CD4-positive, alpha-beta T cell treated with Interleukin-2 at 100 ng/mL for 4 hours (primary cell): ENCODE results near the gene RPS6KA2.

ENCODE experiments used
- DNase-seq: peaks from one replicate; pipeline ENCODE4 v3.0.0-alpha.2; 2020; ENCODE audit warnings: low spot score

Gene RPS6KA2

DNA sequence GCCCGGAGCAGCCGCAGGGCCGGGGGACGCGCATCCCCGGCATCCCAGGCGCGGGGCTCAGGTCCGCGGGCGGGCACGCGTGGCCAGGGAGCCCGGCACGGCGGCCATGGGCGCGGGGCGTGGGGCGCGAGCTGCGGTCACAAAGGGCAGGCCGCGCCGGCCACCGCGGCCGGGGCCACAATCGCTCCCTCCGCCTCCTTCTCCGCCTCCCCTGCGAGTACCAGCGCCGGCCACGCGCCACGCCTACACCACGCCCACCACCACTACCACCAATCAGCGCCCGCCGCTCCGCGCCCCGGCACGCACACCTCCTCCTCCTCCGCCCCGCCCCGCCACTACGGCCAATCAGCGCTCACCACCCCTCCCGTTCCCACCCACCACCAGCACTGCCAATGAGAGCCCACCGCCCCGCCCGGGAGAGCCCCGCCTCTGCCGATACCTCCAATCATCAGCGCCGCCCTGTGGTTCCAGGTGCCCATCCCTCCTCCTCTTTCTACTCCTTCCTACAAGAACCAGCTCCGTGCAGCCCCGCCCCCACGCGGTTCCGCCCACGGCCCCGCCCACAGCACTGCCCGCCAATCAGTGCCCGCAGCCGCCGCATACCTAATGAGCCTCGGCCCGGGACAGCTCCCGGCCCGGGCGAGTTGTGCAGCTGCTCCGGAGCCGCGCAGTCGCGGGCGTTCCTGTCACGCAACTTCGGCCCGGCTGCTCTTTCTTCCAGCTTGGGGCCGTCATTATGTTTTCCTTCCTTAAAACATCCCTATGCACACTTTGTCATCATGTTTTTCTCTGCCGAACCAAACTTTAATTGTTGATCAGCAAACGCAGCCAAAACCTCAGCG lies at the start of gene RPS6KA2:
Gene RPS6KA2 (minus strand): TSS at position 219 of the 842 bp plus-strand sequence. CDS start 232 bp downstream, outside the sequence.
- DNase-seq, result peak; percentile 100

DNA sequence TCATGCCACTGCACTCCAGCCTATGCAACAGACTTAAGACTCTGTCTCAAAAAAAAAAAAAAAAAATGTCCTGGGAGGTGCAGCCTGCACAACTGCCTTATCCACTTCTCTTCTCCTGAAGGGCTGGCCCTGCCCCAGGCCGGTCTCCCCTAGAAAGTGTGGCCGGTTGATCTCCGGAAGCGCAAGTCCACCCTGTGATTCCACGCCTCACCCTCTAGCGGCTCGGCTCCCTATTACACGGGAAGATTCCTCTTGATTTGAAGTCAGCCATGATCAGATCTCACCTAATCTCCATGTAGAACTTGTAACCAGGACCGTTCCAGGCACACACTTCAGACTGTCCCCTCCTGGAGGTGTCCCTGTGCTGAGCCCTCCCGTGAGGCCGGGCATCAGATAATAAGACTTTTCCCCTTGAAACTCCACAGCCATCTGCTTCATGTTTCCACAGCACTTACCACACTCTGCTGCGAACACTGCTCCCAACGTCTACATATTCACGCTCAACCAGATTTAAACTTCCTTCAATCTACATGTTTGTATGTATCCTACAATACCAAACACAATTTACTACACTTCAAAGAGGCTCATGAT lies 49.3 kb upstream of the RPS6KA2 start:
- DNase-seq, result no peak

DNA sequence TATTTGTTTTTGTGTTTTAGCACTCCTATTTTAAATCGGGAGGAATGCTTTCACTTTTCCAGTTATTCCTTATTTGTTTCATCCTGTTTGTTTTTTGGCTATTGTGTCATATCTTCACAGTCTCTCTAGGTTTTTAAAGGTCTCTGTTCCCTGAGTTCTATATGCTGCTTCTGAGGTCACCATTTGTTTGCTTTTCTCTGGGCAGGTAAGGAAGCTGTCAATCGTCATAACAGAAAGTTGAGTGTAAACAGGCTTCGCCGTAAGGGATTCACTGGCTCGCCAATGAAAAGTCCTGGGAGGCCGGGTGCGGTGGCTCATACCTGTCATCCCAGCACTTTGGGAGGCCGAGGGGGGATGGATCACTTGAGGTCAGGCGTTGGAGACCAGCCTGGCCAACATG lies 48.7 kb upstream of the RPS6KA2 start:
- DNase-seq, result no peak

DNA sequence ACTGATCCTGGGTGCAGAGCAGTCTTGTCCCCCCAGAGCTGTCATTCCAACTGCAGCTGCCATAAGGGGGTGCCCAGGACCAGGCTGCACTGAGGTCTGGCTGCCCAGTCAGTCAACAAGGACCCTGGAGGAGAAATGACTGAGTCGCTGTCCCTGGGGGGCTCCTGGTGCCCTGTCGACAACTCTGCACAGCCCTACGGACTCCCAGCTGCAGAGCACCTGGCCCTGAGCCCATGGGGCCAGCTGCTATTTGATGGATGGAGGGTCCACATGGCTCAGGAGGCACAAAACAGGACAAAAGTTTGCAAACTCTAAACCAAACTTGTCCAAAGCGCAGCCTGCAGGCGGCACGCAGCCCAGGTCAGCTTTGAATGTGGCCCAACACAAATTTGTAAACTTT lies 46.3 kb upstream of the RPS6KA2 start:
- no peak for DNase-seq

DNA sequence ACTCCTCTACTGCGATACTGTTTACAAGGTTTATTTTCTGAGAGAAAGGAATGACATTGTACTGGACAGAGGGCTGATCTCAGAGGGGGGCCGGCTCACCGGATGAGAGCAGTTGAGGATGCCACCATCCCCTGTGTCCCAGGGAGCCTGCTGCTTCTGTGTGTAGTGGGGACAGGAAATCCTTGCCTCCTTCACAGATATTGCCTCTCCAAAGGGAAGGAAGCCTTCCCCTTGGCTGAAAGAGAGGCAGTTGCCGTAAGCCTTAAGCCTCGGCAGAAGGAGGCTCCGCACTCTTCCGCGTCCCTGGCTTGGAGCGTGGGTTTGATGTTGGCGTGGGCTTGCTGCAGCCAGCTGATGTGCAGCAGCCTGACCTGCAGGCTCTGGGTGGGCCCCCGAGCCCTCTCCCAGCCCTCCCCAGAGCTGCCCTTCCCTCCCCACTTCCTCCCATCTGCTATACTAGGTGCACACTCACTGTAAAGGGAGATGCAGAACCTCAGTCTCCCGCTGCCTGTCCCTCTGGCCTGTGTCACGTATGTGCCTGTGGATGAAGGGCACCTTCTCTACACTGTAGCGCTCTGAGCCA lies 45.7 kb upstream of the RPS6KA2 start:
- DNase-seq, result no peak

DNA sequence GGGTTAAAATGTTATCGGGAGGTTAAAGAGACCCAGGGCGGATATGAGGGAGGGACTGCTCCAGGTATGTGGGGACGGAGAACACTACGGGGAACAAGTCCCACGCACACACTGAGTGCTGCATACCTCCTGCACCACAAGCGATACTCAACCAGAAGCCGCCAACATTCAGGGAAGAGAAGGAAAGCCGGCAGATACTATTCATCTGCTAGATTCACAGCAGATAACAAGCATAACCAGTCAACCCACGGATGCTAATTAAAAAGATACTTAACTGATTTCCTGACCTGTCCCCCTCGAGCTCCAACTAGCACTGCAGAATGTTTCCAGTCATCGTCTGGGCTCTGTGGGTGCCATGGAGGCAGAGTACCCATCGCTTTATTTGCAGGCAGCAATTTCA lies 45.1 kb upstream of the RPS6KA2 start:
- DNase-seq, result no peak

DNA sequence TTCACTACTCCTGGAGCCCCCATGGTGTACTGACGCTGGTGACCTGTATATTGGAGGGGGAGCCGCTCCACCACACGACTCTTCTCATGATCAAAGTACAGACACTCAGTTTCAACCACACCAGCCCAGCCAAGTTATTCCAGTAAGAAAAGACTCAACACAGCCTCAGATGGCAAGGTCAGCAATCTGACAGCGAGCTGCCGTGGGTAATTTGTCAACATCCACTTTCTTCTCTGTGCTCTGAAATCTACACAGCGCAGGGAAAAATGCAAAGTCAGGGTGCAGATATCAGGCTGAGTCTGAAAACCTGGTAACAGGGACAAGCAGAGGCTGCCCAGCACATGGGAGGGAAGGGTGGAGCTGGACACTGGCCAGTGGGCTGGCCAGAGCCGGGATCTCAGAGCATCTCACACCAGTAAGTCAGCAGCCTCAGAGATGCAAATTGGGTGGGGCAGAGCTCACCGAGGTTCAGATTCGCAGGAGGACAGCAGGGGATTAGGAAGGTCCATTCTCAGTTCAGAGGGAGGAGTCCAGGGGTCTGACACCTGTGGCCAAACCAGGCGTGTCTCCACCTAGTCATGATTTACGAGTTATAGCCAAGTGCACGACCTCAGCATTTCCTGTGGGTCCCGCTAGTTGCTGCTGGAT lies 44.5 kb upstream of the RPS6KA2 start:
- DNase-seq, result no peak

DNA sequence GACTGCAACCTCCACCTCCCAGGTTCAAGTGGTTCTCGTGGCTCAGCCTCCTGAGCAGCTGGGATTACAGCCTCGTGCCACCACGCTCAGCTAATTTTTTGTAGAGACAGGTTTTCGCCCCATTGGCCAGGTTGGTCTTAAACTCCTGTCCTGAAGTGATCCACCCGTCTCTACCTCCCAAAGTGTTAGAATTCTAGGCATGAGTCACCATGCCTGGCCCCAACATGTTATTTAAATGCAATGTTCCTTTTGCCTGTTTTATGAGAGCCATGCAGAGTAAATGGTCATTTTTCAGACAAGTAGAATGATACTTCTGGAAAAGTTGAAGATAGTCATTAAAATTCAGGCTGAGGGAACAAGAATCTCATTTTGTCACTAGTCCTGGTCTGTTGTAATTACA lies 43.8 kb upstream of the RPS6KA2 start:
- DNase-seq, result no peak

DNA sequence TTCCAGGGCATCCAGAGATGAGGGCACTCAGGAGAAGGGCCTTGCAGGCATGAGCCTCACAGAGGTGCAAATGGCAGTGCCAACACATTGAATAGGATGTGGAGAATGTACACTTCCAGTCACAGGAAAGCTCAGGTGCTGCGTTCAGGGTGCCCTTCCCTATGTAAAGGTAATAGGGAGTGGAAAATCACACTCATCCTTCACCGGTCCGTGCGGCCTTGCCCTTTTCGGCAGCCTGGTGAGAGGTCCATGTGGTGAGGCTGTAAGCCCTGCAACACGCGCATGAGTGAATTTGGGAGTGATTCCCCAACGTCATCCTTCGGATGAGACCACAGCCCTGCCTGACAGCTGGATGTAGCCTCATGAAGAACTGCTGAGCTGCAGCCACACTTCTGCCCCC lies 43.0 kb upstream of the RPS6KA2 start:
- no peak for DNase-seq

DNA sequence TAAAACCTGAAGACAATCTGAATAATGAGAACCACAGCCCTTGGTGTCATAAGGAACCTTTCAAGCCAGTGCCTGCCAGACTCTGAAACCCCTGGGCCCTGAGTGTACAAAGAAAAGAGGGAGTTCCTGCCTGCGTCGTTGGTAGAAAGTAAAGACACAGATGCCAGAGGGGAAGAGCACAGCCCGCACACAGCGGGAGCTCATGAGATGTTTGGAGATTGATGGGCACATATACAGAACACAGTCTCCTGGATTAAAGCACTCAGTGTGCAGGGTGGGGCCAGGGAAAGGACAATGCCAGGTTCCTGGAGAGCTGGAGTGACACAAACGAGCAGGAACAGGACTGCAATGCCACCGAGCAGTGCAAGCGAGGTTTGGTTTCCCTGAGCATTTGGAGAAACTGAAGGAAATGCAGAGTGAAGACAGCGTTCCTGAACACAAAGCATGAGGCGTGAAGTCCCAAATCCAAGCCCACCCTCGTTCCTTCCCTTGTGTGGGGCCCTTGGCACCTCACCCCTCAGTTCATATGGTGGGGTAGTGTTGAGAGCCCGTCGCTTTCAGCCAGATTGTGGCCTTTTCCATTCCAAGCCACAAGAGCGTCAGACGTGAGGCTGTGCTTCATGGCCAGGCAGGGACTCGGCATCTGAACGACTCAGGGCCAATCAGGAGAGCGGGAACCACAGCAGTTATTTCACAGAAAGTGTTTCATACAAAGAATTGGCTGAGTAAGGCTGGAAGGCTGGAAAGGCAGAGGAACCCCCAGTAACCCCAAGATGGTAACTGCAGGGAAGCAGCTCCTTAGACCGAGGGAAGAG lies 41.0 kb upstream of the RPS6KA2 start:
- no peak for DNase-seq

DNA sequence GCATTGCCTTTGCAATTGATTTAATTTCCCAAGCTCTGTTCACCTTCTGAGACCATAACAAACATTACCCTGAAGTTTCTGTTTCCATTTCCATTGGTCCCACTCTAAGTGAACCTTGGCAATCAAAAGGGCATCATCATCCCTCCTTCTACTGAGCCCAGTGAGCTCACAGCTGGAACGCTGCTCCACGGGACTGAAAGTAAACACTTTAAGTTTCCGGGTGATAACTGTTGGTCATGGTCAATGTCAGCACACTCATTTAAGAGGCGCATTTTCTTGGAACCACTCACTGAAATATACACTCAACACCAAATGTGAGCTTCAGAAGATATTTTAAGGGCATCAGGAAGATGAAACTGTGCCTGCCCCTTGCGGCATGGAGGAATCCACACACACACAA lies 37.1 kb upstream of the RPS6KA2 start:
- no peak for DNase-seq

DNA sequence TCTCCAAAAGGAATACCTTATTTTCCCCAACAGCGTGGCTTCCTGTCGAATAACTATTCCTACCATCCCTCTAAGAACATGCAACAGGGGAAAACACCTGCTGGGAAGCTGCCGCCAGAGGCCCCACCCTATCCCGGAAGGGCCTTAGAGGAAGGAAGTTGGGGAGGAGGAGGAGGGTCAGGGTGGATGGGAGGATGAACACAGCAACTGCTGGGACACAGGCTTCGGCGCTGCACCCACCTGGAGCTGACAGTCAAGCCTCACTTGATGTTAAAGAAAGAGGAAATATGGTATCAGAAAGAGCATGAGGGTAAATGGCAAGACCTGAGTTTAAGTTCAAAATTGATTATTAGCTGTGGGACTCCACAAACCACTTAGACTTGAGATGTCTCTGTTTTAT lies 36.5 kb upstream of the RPS6KA2 start:
- no peak for DNase-seq

DNA sequence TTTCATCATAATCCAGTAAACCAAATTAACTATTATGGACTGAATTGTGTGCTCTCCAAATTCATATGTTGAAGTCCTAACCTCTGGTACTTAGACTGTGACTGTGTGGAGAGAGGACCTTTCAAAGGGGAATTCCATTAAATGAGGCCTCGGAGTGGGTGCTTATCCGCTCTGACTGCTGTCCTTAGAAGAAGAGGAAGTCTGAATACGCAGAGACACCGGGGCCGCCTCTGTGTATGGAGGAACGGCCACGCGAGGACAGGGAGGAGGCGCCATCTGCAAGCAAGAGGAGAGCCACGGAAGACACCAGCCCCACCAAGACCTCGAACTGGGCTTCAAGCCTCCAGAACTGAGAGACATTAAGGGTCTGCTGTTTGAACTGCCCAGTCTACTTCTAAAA lies 35.6 kb upstream of the RPS6KA2 start:
- DNase-seq, result no peak

DNA sequence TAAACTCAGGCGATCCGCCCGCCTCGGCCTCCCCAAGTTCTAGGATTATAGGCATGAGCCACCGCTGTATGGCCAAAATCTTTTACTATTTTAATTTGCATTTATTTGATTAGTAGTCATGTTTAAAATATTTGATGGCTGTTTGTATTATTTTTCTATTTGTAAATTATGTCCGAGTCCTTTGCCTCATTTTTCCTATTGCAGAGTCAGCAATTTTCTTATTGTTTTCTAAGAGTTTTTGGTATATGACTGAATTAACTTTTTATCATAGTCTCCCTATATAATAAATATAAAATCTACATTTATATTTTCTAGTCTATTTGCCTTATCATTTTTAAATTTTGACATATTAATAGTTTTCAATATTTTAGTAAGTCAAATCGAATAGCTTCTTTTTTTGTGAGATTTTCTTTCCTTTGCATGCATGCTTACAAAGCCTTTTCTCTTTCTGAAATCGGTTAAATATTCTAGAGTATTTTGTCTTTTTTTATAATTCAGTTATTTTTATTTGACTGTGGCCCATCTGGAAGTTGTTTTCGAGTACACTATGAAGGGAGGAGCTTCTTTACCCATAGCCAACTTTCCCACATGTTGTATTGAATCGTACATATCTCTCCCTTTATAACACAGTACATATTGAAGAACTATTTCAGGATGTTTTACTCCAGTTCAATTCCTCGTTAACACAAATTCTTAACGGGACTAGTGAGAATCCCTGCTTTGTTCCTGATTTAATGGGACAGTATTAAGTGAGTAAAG lies 34.5 kb upstream of the RPS6KA2 start:
- DNase-seq, result no peak

DNA sequence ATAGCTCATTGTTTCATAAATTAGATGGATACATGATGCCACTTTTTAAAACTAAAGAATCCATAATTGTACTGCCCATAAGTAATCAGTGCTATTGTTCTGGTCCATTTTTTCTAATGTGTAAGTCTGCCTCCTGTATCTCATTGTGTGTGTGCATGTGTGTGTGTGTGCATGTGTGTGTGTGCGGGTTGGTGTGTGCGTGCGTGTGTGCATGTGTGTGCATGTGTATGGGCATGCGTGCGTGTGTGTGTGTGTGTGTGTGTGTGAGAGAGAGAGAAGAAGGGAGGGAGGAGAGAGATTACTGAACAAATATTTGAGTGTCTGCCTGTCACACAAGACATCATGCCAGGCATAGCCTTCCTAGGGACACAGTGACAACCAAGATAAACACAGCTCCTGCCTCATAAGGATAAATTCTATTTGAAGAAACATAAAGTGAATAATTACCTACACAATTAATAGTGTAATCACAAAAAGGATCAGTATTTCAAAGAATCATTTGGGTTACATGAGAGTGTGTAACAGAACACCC lies 33.2 kb upstream of the RPS6KA2 start:
- no peak for DNase-seq

DNA sequence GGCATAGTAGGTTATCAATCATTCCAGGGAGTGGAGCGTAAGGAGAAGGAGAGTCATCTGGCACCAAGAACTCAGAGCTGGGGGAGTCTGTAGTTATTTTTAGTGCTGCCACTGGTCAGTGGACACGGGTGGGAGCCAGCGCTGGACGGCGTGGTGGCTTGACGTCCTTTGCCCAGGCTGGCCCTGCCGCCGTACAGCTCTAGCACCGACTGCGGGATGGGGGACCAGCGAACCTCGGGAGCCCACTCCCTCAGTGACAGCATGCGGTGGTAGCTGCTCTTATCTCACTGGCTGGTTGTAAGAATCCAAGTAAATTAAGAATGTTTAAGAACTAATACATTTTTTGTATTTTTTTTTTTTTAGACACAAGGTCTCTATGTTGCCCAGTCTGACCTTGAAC lies 32.5 kb upstream of the RPS6KA2 start:
- no peak for DNase-seq

DNA sequence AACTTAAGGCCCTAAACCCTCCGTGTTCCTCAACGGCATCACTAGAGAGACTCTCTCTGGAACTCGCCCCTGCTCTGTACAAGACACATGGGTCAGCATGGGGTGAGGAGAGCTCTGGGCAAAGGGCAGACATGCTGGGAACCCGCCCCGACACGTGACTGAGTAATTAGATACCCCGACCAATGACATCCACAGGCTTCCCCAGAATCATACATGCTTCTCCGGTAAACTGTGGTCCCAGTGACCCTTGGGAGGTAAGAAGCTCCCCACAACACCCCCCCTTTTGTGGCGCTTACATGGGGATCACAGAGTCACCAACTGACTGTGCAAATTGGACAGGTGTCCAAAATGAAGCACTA lies 31.7 kb upstream of the RPS6KA2 start:
- no peak for DNase-seq

DNA sequence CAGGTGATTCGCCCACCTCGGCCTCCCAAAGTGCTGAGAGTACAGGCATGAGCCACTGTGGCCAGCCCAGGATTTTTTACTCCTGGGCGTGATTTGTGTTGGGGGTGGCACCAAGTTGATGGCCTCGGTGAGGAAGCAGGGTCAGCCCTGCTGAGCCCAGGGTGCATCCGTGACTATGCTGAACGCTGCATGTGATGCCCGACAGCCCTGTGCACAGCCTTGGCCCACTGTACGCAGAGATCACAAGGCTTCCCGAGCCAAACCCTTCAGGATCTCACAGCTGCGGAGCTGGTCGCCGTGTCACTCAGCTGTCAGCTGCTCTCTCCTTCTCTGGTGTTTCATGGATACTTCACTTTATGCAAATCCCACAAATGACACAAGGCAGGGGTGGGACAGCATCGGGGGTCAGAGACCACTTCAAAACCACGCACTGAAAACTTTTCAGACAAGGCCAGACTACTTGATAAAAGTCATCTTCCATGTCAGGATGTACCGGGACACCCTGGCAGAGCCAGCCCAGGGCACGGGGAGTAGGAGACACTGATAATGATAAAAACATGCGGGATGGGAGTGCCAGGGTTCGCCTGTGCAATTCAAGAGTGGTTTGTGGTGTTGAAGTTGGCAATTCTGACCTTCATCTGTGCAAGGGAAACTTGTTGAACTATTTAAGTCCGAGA lies 31.2 kb upstream of the RPS6KA2 start:
- DNase-seq, result no peak

DNA sequence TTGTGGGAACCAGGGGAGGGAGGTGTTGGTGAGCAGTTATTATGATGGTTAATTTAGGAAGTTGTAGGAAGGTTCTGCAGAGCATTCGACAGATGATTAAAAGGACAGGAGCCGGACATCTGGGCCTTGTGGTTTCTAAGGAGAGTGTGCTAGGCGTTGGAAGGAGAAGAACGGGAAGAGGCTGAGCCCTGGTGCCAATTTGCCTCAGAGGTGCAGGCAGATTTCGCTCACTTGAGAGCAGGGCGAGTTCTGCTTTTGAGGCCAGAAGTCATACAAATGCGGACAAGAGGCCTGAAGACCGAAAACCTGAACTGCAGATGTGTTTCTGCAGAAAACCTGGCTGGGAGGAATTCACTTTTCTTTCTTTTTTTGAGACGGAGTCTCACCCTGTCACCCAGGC lies 30.5 kb upstream of the RPS6KA2 start:
- DNase-seq, result no peak
